Measurements from ENCODE around the gene PCDH9. TPM values are rescaled to one million over a fixed set of nuclear protein-coding genes. Genes with fewer than 3 reads are reported as not detected.
"Not testable (repeated sequence)": the region's sequence is repeated elsewhere in the genome, so short reads cannot be mapped to it uniquely, and the experiment has no call there.

Gene PCDH9
- total RNA-seq, 1 donor from 2014 or later, result 37.7 TPM

DNA sequence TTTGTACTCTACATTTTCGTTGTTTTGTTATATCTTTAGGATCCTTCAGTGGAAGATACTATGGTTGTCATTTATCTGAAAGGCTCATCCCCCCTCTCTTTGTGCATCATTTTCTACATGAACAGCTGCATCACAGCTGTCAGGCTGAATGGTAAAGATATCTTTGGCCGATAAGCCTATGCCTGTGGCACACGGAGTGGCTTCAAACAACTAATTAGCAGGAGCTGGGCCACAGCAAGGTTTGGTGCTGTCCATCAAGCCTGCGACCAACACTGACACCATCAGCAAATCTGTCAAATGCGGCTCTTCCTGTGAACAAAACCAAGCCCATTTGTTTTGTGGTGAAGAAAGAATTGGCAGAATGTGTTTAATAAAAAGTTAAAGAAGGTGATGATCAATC lies 334.4 kb downstream of the PCDH9 start:
- intact Hi-C loops (cut with DNase I), result no loop called here
- no peak for ATAC-seq
- no peak for DNase-seq (ENCODE audit: low spot score)

DNA sequence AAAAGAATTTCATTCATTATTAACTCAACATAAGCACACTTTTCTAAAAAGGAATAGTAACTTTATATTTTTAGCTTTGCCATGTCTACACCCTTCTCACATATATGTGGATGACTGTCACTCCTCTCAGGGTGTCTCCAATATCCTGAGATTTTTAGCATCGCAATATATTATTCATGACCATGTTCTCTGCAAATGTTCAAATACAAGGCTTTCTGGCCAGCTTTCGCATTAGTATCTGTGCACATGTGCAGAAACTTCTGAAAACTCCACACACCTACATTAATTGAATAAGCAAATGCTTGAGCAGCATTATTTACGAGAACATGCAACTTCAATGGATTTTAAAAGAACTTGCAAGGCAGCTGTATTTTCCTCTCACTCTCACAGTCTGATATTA lies 334.8 kb downstream of the PCDH9 start:
- intact Hi-C loops (cut with DNase I), result no loop called here
- ATAC-seq, result no peak

DNA sequence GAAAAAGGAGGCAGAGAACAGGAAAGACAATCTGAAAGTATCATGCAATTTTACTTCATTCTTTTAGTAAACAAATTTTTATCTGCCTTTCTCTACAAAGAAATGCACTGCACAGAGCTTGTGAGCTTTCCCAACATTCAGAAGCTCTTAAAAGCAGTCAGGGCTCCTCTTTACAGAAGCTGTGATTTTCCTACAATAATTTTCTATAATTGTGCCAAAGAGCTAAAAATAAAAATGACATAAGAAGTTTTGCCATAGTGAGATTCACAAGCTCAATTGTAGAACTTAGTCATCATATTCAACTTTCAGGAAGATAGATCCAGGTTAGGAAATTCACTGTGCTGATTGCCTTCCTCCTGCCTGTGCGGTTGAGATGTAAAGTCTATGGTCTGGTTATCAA lies 341.4 kb downstream of the PCDH9 start:
- no peak for ATAC-seq

More for the DNA sequence above, 334.8 kb downstream of the PCDH9 start:
- DNase-seq (ENCODE audit: low spot score), result no peak

DNA sequence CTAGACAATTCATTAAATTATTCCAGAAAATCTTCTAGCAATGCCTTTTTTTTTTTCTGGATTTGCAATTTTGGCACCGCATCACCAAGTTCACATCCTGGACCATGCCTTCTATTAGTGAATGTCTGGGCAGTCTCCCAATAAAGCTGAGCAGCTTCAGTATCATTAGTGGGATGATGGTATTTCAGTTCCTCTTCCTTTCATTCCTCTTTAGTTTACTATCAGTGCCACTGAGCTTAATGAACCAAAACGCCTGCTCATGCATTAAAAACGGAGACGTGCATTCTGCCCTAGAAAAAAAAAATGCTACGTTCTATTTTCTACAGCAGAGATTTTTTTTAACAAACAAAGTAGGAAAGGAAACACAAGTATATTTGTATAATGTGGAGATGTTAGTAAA lies 343.0 kb downstream of the PCDH9 start:
- peak; percentile 72 for ATAC-seq
- DNase-seq (ENCODE audit: low spot score), result no peak
- intact Hi-C loops (cut with DNase I), result no loop called here

More for the DNA sequence above, 341.4 kb downstream of the PCDH9 start:
- DNase-seq (ENCODE audit: low spot score), result no peak
- intact Hi-C loops (cut with DNase I), result no loop called here

DNA sequence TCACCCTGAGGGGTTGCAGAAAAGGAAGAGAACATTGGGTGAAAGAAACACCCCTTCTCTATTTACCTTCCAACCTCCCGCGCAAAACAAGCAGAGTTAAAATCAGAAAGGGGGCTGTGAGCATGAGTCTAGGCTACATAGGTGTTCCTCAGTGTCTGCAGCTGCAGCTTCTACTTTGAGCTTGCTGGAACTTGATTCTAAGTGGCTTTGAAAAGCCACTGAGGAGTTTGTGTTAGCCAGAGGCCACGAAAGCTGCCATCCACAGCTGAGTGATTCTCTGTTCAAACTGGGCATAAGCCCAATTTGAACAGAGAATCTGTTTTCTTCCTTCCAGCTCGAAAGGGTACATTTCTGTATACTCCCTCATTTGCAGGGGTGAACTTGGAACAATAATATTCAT lies 343.9 kb downstream of the PCDH9 start:
- intact Hi-C loops (cut with DNase I), result no loop called here
- DNase-seq (ENCODE audit: low spot score), result no peak
- peak; percentile 70 for ATAC-seq

DNA sequence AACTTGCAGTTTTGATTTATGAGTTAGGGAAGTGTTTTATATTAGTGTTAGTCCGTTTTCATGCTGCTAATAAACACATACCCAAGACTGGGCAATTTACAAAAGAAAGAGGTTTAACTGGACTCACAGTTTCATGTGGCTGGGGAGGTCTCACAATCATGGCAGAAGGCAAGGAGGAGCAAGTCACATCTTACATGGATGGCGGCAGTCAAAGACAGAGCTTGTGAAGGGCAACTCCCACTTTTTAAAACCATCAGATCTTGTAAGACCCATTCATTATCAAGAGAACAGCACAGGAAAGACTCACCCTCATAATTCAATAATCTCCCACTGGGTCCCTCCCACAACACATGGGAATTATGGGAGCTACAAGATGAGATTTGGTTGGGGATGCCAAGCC lies 349.0 kb downstream of the PCDH9 start:
- ATAC-seq; DNase-seq (ENCODE audit: low spot score); intact Hi-C loops (cut with DNase I): not testable (repeated sequence)

DNA sequence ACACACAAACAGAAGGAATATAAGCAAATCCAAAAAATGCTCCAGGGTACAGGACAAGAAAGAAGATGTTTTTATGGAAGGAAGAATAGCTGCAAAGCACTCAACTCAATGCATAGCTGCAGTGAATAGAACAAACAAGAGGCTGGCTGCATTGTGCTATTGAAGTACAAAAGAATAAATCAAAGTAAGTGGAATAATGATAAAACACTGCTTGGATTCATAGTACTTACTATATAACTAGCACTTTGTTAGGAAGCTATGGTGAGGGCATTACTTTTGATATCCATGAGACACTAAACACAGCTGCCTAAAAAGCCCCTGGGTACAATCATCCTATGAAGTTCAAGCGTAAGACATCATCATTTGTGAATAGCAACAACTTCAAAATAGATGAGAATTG lies 350.1 kb downstream of the PCDH9 start:
- intact Hi-C loops (cut with DNase I), result no loop called here
- ATAC-seq (no peak), DNase-seq (ENCODE audit: low spot score) (no peak)

DNA sequence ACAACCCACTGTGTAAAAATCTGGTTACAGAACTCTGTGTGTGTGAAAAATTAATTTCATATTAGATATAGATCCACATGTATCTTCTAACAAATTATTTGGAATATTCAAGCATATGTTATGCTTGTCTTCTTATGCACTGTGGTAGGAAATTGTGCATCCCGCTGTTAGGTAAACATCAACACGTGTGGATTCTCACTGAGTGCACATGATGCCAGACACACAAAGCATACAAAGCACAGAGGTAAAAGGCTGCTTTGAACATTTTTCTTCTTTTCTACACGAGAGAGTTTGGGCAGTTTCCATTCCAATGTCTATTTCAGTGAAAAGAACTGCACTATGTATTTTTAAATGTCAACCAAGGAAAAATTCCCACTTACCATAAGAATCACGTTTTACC lies 354.9 kb downstream of the PCDH9 start:
- ATAC-seq (no peak), DNase-seq (ENCODE audit: low spot score) (no peak)
- intact Hi-C loops (cut with DNase I), result no loop called here

DNA sequence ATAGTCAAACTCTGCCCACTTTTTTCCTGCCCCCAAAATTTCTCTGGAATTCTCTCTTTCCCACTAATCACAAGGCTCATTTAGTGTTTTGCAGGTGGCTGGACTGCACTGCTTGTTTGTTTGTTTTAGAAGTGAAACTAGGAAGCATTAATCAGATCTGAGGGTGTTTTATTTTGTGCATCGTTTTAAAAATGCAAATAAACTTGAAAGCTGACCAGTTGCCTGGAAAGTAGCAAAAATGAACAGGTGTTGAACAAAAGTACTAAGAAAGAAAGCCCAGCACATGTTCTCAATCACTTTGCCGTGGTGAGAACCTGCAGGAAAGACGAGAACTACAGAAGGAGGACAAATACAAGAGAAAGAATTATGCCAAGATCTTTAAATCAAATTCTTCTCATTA lies 365.5 kb downstream of the PCDH9 start:
- no peak for ATAC-seq
- intact Hi-C loops (cut with DNase I), result no loop called here

DNA sequence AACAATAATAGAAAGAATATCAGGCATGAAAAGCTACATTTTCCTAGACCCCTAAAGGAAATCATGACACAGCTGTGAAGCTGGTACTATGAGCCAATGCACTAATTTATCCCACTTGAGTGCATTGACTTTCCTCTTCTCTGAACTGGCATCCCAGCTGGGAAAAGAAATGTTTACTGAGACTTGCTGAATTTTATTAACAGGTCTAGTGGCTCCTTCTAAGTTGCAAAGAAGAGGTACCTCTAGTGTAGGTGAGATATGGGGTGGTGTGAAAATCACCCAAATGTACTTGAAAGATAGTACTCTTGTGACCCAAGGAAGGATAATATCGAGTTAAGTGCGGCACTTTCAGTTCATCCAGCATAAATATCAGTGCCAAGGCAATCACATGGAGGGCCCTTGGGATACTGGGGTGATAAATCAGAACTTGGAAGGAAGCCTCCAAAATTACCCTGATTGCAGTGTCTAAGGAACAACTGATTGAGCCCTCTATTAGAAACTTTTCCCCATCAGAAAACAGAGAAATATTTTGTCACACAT lies 369.2 kb downstream of the PCDH9 start:
- ATAC-seq (no peak), DNase-seq (ENCODE audit: low spot score) (no peak)
- intact Hi-C loops (cut with DNase I), result no loop called here

More for the DNA sequence above, 365.5 kb downstream of the PCDH9 start:
- no peak for DNase-seq (ENCODE audit: low spot score)

DNA sequence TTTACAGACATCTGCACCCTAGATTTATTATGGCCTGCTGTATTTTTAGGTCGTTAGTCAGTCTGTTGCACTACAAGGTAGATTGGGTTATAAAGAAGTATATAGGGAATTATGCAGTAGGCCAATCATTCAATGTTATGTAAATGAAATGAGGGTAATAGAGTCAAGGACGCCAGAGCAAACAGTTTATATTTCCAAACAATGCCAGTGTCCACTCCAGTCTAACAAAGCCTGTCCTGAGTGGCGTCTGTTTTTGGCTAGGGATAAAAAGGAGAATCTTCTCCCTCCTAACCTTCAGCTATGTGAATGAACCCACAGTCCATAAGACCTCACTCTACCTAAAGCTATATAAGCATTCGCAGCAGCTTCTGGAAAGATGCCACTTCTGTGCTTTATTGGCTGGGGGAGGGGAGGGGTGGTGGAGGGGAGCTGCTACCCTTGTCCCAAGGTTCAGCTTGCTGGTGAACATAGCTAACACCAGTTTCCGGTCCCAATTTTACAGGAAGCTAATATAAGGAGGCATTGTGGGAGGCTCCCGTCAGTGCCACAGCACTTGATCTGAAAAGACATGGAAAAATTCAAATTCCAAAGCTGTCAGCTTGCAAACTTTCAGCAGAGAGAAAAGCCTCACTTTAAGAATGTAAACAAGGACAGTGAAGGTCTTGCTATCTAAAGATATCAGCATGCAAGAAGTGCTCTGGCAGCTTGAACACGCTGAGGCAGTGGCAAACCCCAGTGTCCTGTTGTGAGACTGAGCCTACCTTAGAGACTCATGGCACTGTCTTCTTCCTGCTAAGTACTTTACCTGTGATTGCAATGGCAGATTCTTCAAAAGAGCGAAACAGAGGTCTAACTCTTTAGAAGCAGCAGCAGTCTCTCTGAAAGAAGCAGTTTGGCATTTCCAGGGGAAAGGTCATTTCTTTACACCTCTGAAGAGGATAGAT lies 369.9 kb downstream of the PCDH9 start:
- intact Hi-C loops (cut with DNase I), result no loop called here
- DNase-seq (ENCODE audit: low spot score), result no peak
- ATAC-seq, result no peak

DNA sequence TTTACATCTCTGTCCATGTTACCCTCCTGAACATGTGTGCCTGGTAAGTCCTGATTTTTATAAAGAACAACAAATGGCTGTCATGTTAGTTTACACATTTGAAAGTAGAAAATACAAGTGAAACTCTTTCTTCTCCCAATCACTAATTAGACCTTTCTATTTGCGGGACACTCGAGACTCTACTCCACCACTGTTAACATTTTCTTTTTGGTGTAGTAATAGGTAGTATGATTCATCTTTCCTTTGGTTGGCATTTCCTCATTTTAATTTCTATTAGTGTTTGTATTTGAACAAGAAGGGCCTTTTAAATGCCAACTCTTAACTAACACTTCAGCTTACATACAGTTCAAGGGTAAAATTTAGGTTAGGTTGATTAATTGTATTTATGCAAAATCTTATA lies 371.1 kb downstream of the PCDH9 start:
- DNase-seq (ENCODE audit: low spot score) (no peak), ATAC-seq (no peak)
- intact Hi-C loops (cut with DNase I), result no loop called here

DNA sequence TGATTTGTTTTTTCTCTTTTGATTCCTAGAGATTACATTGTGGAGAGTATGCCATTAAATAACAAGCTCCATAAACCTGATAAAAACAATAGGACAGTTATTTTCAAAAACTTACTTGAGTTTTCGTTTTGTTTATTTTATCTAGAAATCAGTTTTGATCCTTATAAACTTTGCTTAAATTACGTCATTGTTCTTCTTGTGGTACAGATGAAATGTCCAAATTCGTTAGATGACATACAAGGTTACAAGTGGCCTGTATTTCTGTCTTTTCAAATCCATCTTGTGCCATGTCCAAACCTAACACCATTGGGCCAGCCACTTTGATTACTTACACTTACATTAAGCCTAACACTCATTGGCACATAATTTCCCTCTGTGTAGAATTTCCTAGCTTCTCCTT lies 372.0 kb downstream of the PCDH9 start:
- DNase-seq (ENCODE audit: low spot score), result no peak
- no peak for ATAC-seq
- intact Hi-C loops (cut with DNase I), result no loop called here

DNA sequence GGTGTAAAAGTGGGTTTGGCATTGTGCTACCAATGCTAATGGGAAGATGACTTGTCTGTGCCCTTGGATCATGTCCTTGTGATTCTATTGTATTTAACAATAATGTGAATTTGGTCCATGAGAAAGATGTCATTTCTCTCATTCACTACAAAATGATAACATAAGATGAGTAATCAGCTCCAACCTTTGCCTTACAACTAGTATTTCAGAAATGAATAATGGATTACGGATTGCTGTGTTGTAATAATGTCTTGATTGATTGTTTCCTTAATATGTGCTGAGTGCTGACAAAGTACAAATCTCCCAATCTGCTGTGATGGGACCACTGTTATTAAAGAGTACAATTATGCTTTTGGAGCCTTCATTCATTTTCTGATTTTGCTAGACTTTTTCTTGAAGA lies 375.0 kb downstream of the PCDH9 start:
- no peak for DNase-seq (ENCODE audit: low spot score)
- no peak for ATAC-seq
- intact Hi-C loops (cut with DNase I), result no loop called here

DNA sequence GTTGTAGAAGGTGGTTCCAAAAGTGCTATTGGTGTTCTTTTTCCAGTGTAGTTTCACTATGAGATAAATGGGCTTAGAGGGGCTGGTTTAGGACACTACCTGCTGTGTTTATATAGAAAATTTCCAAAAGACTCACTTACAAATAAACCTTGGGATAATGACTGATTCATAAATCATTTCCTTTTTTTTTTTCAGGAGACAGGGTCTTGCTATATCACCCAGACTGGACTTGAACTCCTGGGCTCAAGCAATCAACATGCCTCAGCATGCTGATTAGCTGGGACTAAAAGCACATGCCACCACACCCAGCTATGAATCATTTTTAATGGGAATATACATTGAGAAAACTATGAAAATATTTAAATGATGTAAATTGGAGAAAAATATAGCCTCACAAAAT lies 376.6 kb downstream of the PCDH9 start:
- intact Hi-C loops (cut with DNase I), result no loop called here
- ATAC-seq, result no peak
- DNase-seq (ENCODE audit: low spot score), result no peak

DNA sequence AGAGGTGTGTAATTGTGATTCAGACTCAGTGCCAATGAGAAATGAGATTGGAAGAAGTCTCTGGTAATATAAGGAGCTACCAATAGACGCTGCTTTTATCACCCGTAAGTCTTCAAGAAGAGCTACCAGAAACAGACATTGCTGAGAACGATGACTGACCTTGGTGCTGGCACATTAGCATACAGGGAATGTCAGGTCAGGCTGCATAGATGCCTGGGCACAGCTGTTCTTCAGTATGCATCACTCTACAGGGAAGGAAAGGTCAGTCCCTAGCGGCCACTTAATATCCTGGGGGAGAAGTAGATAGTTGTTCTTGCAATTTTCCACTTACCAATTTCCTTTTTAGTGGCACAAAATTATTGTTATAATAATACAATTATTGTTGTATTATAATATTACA lies 380.4 kb downstream of the PCDH9 start:
- ATAC-seq (no peak), DNase-seq (ENCODE audit: low spot score) (no peak)
- intact Hi-C loops (cut with DNase I), result no loop called here

DNA sequence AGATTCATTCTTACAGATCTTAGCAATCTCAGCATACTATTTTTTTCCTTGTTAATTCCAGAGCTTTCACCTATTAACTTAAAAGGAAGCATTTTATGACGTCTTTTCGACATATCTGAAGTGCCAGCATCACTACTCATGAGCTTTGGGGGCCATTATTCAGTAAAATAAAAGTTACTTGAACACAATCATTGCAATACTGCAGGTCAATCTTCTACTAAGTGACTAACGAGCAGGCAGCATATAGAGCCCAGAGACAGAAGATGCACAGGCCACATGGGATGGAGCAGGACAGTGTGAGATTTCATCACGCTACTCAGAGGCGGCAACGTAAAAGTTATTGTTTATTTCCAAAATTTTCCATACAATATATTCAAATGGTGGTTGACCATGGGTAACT lies 382.6 kb downstream of the PCDH9 start:
- DNase-seq (ENCODE audit: low spot score) (no peak), ATAC-seq (no peak)
- intact Hi-C loops (cut with DNase I), result no loop called here

DNA sequence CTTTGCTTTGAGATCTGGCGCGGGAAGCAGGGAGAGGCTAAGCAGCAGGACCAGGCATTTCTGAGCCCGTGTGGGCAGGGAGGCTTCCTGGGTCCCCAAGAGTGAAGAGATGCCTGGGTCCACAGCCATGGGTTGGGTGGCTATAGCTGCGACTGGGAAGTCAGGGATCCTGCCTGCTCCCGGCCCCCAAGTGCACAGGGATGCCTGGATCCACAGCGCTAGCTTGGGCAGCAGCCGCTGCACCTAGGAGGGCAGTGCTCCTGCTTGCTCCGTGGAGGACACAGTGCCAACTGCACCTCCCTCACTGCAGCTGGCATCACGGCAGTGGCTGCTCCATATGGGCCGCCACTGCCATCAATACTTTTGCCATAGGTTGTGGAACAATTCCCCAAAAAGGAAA lies 384.7 kb downstream of the PCDH9 start:
- intact Hi-C loops (cut with DNase I), result no loop called here
- ATAC-seq, result peak; percentile 17
- no peak for DNase-seq (ENCODE audit: low spot score)

DNA sequence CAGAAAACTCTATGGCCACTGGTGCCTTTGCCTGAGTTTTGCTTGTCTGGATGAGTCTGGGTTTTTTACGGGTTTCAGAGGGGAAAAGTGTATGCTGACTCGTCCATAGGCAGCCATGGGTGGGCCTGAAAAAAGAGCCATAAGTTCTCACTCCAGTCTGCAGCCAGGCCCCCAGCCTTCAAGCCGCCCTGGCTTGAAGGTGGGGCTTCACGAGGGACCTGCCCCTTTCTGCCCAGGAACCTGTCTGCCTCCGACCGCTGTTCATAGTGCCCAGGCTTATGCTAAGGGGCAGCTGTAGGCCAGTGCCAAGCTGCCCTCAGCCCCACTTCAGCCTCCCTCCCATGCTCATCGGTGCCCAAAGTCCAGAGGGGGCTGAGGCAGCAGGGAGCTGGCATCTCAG lies 385.2 kb downstream of the PCDH9 start:
- DNase-seq (ENCODE audit: low spot score) (no peak), ATAC-seq (no peak)
- intact Hi-C loops (cut with DNase I), result no loop called here

DNA sequence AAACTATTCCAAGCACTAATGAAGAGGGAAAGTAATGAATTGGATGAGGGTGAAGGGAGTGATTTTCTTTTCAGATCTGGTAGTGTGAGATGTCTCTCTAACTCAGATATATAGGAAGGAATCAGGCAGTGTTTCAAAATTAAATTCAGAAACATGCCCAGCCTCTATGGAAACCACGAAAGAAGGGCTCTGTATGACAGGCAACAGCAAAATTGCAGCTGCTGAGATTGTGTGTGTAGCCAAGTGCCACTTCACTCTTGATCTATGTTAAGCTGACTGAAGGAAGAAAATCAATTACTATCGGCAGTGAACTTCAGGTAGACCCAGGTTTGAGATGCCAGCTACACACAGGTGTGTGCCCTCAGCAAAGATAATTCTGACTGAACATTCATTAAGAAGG lies 387.4 kb downstream of the PCDH9 start:
- ATAC-seq (no peak), DNase-seq (ENCODE audit: low spot score) (no peak)
- intact Hi-C loops (cut with DNase I), result no loop called here

DNA sequence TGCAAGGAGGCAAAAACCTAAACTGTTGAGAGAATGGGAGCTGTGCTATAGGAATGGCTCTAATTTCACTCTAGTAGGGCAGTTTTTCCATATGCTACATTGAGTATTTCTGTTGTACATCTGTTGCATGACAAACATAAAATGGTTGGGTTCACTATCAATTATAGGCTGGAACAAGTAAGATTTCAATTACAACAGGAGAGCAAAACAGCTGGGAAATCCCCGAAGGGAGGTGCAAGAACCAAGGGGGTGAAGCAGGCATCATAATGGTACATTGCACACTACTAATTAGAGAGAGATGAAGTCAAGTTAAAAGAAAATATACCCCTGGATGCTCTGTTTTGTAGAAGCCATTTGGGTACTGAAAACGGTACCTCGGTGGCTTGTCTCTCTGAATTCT lies 389.5 kb downstream of the PCDH9 start:
- DNase-seq (ENCODE audit: low spot score) (no peak), ATAC-seq (no peak)
- intact Hi-C loops (cut with DNase I), result no loop called here

Measured in sciatic nerve (tissue), 2 donors.